Fibroblast of villous mesenchyme (primary cell): ENCODE measurements around the gene BRF1. TPM values are rescaled to one million over a fixed set of nuclear protein-coding genes. Genes with fewer than 3 reads are reported as not detected.

Source experiments
- DNase-seq: peaks from one replicate; pipeline ENCODE4 v3.0.0-alpha.2; 2010; ENCODE audit warnings: low read depth
- H3K4me3 ChIP-seq: 2 replicates; pipeline ENCODE4 v1.5.1; 2011; ENCODE audit warnings: low read depth, mild to moderate bottlenecking, low read length
- CTCF ChIP-seq: IDR thresholded peaks from 2 replicates; pipeline ENCODE4 v1.5.1; 2012; ENCODE audit warnings: low read depth, mild to moderate bottlenecking, low read length; ENCODE audit not compliant: insufficient read depth
- total RNA-seq: library from RNA; depleted of rRNA; stranded (reverse); fragments of >200 nt; gene quantifications from 2 replicates; pipeline ENCODE4 v1.2.3, GENCODE V29; 2012

BRF1 gene
- total RNA-seq, 1 donor, result 32.8 TPM

GRCh38 chr14:105323663-105324062, 22.9 kb upstream of the BRF1 start:
- no peak for DNase-seq
- H3K4me3 ChIP-seq, result no peak overlapping the region
- no peak for TF ChIP-seq CTCF

DNA sequence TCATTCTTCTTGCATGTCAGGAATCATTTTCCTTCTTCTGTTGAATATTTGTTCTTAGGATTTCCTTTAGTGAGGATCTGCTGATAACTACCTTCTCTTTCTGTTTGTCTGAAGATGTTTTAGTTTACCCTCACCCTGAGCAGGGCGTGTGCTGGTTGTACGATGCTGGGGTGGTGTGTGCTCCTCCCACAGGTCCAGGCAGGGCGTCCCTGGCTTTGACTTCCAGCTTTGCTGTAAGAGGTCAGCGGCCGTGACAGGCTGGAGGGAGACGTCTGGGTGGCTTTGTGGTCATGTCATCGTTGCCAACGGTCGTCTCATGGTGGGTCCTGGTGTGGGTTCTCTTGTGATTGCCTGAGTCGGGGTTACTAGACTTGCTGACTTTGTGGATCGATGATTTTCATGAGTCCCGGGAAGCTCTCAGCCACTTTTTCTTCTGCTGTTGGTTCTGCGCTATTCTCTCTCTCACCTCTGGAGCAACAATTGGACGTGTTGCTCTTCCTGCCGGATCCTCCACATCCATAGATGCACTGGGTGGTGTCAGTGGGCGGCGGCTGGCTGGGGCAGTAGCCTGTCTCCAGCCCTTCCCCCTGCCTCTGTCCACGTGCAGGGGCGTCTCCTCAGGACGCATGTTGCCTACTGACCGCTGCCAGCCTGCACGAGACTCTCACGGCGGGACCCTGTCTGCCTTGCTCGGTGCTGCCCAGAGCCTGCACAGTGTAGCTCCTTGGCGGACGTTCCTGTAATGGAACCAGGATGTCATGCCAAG, 22.2 kb upstream of the BRF1 start:
- no peak overlapping the region for H3K4me3 ChIP-seq
- no peak for TF ChIP-seq CTCF
- no peak for DNase-seq

DNA sequence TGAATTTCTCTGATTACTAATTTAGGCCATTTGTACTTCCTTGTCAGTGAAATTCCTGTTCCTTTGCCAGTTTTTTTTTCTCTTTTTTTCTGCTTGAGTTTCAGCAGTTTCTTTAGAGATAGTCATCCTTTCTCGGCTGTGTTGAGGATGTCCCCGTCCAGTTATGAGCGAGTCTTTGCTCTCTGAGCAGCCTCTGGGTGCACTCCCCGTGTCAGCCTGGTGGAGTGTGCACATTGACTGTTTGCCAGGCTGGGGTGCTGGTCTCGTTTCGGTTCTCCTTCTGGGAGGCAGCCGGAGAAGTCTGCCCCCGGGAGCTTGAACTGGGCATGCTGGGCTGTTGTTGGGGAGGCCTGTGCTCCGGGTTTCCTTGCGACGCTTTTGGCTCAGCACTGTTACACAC, 16.7 kb upstream of the BRF1 start:
- no peak overlapping the region for H3K4me3 ChIP-seq
- TF ChIP-seq CTCF, result no peak
- peak; percentile 36 for DNase-seq

DNA sequence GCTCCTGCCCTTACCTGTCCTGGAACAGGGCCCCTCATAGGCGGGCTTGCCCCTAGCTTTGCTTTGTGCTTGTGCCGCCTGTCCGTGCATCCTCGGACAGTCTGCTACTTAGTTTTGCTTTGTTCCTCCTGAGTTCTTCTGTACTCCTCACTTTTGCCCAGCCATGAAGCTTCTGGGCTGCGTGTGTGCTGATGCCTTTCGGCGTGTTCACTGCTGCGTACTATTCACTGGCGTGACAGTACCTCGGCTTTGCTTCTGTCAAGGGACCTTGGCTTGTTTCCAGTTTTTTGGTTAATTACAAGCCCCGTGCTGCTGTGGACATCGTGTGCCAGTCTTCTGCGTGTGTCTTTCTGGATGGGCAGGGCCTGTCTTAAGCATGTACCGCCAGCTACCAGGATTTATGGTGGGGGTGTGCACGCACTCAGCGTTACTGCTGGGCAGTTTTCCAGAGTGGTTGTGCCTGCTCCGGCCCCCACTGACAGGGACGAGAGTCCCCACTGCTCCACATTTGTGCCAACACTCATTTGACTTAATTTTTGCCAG, 16.2 kb upstream of the BRF1 start:
- TF ChIP-seq CTCF, result no peak
- no peak for DNase-seq
- H3K4me3 ChIP-seq, result no peak overlapping the region

DNA sequence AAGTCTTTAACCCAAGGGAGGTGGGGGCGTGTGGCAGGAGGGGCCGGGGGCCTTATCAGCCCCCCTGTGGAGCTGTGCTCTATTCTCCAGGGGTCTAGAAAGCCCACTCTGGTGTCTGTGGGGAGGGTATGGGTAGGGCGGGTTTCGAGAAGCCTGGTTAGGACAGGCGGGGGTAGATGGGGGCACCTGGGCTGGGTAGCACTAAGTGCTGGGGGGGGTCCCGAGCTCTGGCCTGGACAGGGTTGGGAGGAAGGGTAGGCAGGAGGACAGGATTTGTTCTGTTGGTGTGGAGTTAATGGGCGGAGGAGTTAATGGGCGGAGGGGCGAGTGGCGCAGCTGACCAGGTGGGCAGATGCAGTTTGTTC, 15.8 kb upstream of the BRF1 start:
- H3K4me3 ChIP-seq, result no peak overlapping the region
- no peak for TF ChIP-seq CTCF
- DNase-seq, result no peak

DNA sequence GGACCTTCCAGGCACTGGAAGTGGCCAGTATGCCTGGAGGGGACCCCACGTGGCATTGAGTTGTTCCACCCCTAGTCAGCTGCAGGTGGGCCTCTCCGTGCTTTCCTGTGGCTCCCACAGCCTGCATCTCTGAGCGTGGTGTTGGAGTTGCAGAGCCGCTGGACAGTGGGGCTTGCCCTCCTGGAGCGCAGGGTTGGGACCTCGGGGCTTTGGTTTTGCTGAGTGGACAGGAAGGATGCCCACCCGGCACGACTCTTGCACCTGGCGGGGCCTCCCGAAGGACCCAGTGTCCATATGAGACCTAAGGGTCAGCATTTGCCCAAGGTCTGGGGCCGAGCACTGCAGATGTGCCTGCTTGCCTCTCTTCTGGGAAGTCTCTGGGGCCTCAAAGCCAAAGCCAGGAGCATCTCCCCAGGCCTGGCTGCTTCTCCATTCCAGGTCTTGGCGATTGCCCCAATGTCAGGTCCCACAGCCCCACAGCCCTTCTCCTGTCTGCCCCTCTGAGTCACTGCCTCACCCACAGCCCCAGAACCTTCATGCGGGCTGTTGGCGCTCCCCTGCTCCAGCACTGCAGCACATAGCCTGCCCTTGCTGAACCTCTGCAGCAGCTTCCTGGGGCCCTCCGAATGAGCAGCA, 15.3 kb upstream of the BRF1 start:
- TF ChIP-seq CTCF, result no peak
- H3K4me3 ChIP-seq, result peak overlapping the region; percentile 70
- DNase-seq, result no peak
